PC-9 (cell line): ENCODE measurements around the gene DPP7. TPM values are rescaled to one million over a fixed set of nuclear protein-coding genes. Genes with fewer than 3 reads are reported as not detected.

Source experiments
- BruUV-seq: library from RNA; stranded (reverse); fragments of 400-500 nt; replicated peaks from 2 replicates; lab custom pipeline; 2021; lab: Mats Ljungman, UMichigan
- CTCF ChIA-PET: fragments of 300-600 bp; sonication (Branson Sonifier 250); formaldehyde crosslinking; loops from one replicate; lab custom pipeline; 2022; ENCODE audit warnings: antibody characterized with exemption; lab: Charles Lee
- POLR2A ChIA-PET: fragments of 300-600 bp; sonication (Branson Sonifier 250); formaldehyde crosslinking; loops from one replicate; lab custom pipeline; 2022; ENCODE audit warnings: antibody characterized with exemption; ENCODE audit not compliant: unreplicated experiment; lab: Charles Lee
- DNase-seq, 2 experiments: peaks; one replicate each; pipeline versions ENCODE4 v3.0.0 to v3.0.0-alpha.2; 2015 to 2022; ENCODE audit warnings: mixed read lengths in 1 of 2
- H2AFZ ChIP-seq: fragments of 200-600 bp; sonication (generic); 2 replicates; pipeline ENCODE4 v1.8.1; 2017; ENCODE audit warnings: antibody characterized with exemption
- H3F3A ChIP-seq: fragments of 200-600 bp; sonication (generic); 2 replicates; pipeline ENCODE4 v1.8.1; 2017; ENCODE audit warnings: antibody characterized with exemption, mild to moderate bottlenecking, low read depth; ENCODE audit not compliant: insufficient read depth
- H3K27ac ChIP-seq: fragments of 200-600 bp; sonication (generic); 2 replicates; pipeline ENCODE4 v1.6.1; 2016; ENCODE audit warnings: mixed run types
- H3K27me3 ChIP-seq: fragments of 200-600 bp; sonication (generic); 2 replicates; pipeline ENCODE4 v1.6.1; 2016; ENCODE audit warnings: low read depth, mixed run types; ENCODE audit not compliant: insufficient read depth
- H3K36me3 ChIP-seq: fragments of 200-600 bp; sonication (generic); 2 replicates; pipeline ENCODE4 v1.6.1; 2016; ENCODE audit warnings: low read depth, mixed run types
- H3K4me1 ChIP-seq: fragments of 200-600 bp; sonication (generic); replicated peaks from 2 replicates; pipeline ENCODE4 v1.6.1; 2016; ENCODE audit warnings: mixed run types; ENCODE audit not compliant: insufficient read depth
- H3K4me2 ChIP-seq: fragments of 200-600 bp; sonication (generic); 2 replicates; pipeline ENCODE4 v1.6.1; 2017; ENCODE audit warnings: mixed run types
- H3K4me3 ChIP-seq: fragments of 200-600 bp; sonication (generic); 2 replicates; pipeline ENCODE4 v1.6.1; 2016; ENCODE audit warnings: mixed run types
- H3K79me2 ChIP-seq: fragments of 200-600 bp; sonication (generic); 2 replicates; pipeline ENCODE4 v1.6.1; 2017; ENCODE audit warnings: low read depth, mixed run types
- H3K9me2 ChIP-seq: fragments of 200-600 bp; sonication (generic); 2 replicates; pipeline ENCODE4 v1.8.1; 2017; ENCODE audit warnings: mild to moderate bottlenecking; ENCODE audit not compliant: insufficient read depth
- H3K9me3 ChIP-seq: fragments of 200-600 bp; sonication (generic); 2 replicates; pipeline ENCODE4 v1.8.1; 2016; ENCODE audit warnings: low read depth; ENCODE audit not compliant: insufficient read depth
- H4K20me1 ChIP-seq: fragments of 200-600 bp; sonication (generic); 2 replicates; pipeline ENCODE4 v1.8.1; 2017; ENCODE audit not compliant: insufficient read depth
- EZH2 ChIP-seq: fragments of 200-600 bp; sonication (generic); IDR thresholded peaks from 2 replicates; pipeline ENCODE4 v1.8.0; 2017; ENCODE audit warnings: antibody characterized with exemption, low read depth
- intact Hi-C: fragments of 100-400 bp; cut with micrococcal nuclease; formaldehyde crosslinking; loops from one replicate; pipeline ENCODE4 v1.10.0; 2022; ENCODE audit not compliant: unreplicated experiment
- total RNA-seq: library from RNA; stranded (reverse); gene quantifications from 2 replicates; pipeline ENCODE4 v1.2.3, GENCODE V29; 2021
- TF ChIP-seq, protein P1 (sequence below): fragments of 200-600 bp; sonication (generic); conservative IDR thresholded peaks from 2 replicates; pipeline ENCODE4 v1.6.1; 2017; ENCODE audit warnings: mixed run types, antibody characterized with exemption, mild to moderate bottlenecking, moderate library complexity

DPP7 gene
- total RNA-seq, 1 experiment from 2014 or later = 104 TPM

DNA sequence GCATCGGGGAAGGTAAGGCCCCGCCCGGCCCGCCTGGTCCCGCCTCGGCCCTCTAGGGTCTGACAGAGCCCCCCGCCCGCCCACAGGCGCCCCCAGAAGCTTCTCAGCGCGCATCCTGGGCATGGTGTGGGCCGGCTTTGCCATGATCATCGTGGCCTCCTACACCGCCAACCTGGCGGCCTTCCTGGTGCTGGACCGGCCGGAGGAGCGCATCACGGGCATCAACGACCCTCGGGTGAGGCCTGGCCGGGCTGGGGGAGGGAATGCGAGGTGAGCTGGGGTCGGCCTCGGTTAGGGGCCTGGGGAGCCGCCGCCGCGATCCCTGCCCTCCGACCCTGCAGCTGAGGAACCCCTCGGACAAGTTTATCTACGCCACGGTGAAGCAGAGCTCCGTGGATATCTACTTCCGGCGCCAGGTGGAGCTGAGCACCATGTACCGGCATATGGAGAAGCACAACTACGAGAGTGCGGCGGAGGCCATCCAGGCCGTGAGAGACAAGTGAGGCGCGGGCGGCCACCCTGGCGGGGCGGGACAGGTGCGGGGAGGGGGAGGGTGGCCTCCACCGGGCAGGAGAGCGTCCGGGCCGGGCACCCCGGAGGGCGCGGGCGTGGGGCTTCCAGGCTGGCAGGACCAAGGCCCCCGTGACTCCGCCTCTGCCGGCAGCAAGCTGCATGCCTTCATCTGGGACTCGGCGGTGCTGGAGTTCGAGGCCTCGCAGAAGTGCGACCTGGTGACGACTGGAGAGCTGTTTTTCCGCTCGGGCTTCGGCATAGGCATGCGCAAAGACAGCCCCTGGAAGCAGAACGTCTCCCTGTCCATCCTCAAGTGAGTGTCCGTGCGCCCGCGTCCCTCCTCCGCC, 48.2 kb upstream of the DPP7 start:
- Histone ChIP-seq H3F3A (0 out of 2 replicates have a peak, but pooled peaks cover 5% of the 10 kb centered on the region), H3K4me1 (no peaks in the 10 kb centered on the region), H3K9me2 (no peaks in the 10 kb centered on the region), H3K27me3 (no peaks in the 10 kb centered on the region), H3K36me3 (no peaks in the 10 kb centered on the region), H4K20me1 (no peaks in the 10 kb centered on the region), H3K4me2 (no peak overlapping the region), H3K79me2 (no peaks in the 10 kb centered on the region), H3K9me3 (no peaks in the 10 kb centered on the region), H3K4me3 (no peak overlapping the region), H2AFZ (no peak overlapping the region), H3K27ac (no peak overlapping the region)
- ChIA-PET POLR2A (interaction anchor here (0.6 kb wide), 1 partner anchor 26 kb away, joined by 4 read pairs; the partner anchor contains the start of gene SSNA1), CTCF (interaction anchor here (0.5 to 1.0 kb wide), 3 partner anchors 26 to 123 kb away, joined by 3 to 4 read pairs (median 4); no protein-coding TSS in a partner anchor)
- intact Hi-C loops = no loop called here
- no TSS peak for BruUV-seq
- TF ChIP-seq, protein P1, sequence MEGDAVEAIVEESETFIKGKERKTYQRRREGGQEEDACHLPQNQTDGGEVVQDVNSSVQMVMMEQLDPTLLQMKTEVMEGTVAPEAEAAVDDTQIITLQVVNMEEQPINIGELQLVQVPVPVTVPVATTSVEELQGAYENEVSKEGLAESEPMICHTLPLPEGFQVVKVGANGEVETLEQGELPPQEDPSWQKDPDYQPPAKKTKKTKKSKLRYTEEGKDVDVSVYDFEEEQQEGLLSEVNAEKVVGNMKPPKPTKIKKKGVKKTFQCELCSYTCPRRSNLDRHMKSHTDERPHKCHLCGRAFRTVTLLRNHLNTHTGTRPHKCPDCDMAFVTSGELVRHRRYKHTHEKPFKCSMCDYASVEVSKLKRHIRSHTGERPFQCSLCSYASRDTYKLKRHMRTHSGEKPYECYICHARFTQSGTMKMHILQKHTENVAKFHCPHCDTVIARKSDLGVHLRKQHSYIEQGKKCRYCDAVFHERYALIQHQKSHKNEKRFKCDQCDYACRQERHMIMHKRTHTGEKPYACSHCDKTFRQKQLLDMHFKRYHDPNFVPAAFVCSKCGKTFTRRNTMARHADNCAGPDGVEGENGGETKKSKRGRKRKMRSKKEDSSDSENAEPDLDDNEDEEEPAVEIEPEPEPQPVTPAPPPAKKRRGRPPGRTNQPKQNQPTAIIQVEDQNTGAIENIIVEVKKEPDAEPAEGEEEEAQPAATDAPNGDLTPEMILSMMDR = no peak
- no peak for TF ChIP-seq EZH2
- DNase-seq = no peak

DNA sequence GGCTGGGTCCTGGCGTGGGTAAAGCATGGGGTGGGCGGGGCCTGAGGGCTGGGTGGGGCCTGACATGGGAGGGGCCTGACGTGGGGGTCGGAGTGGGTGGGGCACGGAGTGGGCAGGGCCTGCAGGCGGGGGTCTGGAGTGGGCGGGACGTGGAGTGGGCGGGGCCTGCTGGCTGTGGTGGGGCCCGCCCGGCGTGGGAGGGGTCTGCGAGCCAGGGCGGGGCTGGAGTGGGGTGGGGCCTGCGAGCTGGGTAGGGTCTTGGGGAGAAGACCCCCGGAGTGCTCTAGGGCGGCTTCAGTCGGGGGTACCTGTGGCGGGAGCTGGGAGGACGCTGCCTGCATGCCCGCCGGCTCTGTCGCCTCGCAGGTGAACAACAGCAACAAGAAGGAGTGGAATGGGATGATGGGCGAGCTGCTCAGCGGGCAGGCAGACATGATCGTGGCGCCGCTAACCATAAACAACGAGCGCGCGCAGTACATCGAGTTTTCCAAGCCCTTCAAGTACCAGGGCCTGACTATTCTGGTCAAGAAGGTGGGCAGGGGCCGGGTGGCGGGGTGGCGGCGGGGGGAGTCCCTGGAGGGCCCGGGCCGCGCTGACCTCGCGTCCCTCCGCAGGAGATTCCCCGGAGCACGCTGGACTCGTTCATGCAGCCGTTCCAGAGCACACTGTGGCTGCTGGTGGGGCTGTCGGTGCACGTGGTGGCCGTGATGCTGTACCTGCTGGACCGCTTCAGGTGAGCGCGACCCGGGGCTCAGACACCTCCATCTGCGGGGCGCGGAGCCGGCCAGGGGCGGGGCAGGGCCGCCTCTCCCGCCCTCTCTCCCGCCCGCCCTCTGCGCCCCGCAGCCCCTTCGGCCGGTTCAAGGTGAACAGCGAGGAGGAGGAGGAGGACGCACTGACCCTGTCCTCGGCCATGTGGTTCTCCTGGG, 47.3 kb upstream of the DPP7 start:
- BruUV-seq = no TSS peak
- no peaks in the 10 kb centered on the region for H3K79me2 ChIP-seq
- intact Hi-C loops = no loop called here
- DNase-seq = no peak
- H3K9me3 ChIP-seq = no peaks in the 10 kb centered on the region
- H2AFZ ChIP-seq = no peak overlapping the region
- ChIA-PET CTCF (no interaction called here), POLR2A (no interaction called here)
- H3K27ac ChIP-seq = no peak overlapping the region
- no peaks in the 10 kb centered on the region for H3K4me1 ChIP-seq
- H3F3A ChIP-seq = peaks cover 5% of the 10 kb centered on the region; the same call in 1 of the 2 replicates
- TF ChIP-seq EZH2 = no peak
- TF ChIP-seq, protein P1 = no peak
- no peaks in the 10 kb centered on the region for H3K9me2 ChIP-seq
- no peaks in the 10 kb centered on the region for H4K20me1 ChIP-seq
- H3K4me2 ChIP-seq = no peak overlapping the region
- H3K36me3 ChIP-seq = no peaks in the 10 kb centered on the region
- no peak overlapping the region for H3K4me3 ChIP-seq
- H3K27me3 ChIP-seq = no peaks in the 10 kb centered on the region
